ENCODE results near the gene GCNT4. TPM values are rescaled to one million over a fixed set of nuclear protein-coding genes. Genes with fewer than 3 reads are reported as not detected.

The GCNT4 gene
- total and polyA plus RNA-seq, 2 donors (not counting 3 experiments of a cell fraction or from before 2014, with no cell fraction given), result not detected

GRCh38 chr5:75048457-75048953, 3.9 kb downstream of the GCNT4 start:
- DNase-seq (ENCODE audit: low read depth, low spot score) (no peak), FAIRE-seq (no peak)
- BruUV-seq (replicated peaks), result no TSS peak
- Histone ChIP-seq H3K9me1 (replicated peaks; ENCODE audit: control insufficient read depth, extremely low read depth, insufficient read depth, low read length) (no peaks in the 10 kb centered on the region), H3K27me3 (ENCODE audit: control insufficient read depth in 2 of 2, insufficient read depth in 2 of 2, low read length in 2 of 2) (peaks cover 0 to 2% of the 10 kb centered on the region in 2 experiments), H3K4me2 (ENCODE audit: insufficient read depth, low read length) (no peak overlapping the region), H3K9me3 (replicated peaks; ENCODE audit: control insufficient read depth, insufficient read depth, low read length) (no peaks in the 10 kb centered on the region), H4K20me1 (replicated peaks; ENCODE audit: control insufficient read depth, extremely low read depth, insufficient read depth, low read length) (no peaks in the 10 kb centered on the region), H3K27ac (ENCODE audit: insufficient read depth, low read depth, low read length) (no peak overlapping the region), H3K36me3 (ENCODE audit: control insufficient read depth in 2 of 2, extremely low read depth in 1 of 2, insufficient read depth in 2 of 2, low read length in 2 of 2) (no peaks in the 10 kb centered on the region), H3K4me1 (ENCODE audit: control insufficient read depth, extremely low read depth, insufficient read depth, low read length) (peaks cover 6% of the 10 kb centered on the region), H3K4me3 (replicated peaks in 1 of 3; ENCODE audit: insufficient read depth in 1 of 3, low read depth in 1 of 3, low read length in 3 of 3) (no peak overlapping the region), H2AFZ (ENCODE audit: low read depth, low read length) (no peak overlapping the region), H3K79me2 (ENCODE audit: control insufficient read depth, insufficient read depth, low read length) (no peaks in the 10 kb centered on the region), H3K9ac (replicated peaks; ENCODE audit: extremely low read depth, insufficient read depth, low read length) (no peak overlapping the region)
- dilution Hi-C loops (cut with MboI; ENCODE audit: extremely low pct_ligation_motif_present, low sequenced_read_pairs) (no loop called here), intact Hi-C loops (cut with micrococcal nuclease) (no loop called here)
- CTCF ChIA-PET, result interaction anchor here (0.6 to 3.0 kb wide), 5 partner anchors 11 to 1207 kb away, joined by 3 to 12 read pairs (median 3); no protein-coding TSS in a partner anchor
- POLR2A ChIA-PET, result no interaction called here
- TF ChIP-seq EZH2 (IDR thresholded peaks at IDR 0.05; ENCODE audit: borderline replicate concordance, low read depth, low read length, severe bottlenecking) (no peak), MAX (IDR thresholded peaks at IDR 0.05; ENCODE audit: insufficient read depth, insufficient read length) (no peak), CTCF (IDR thresholded peaks at IDR 0.05; ENCODE audit: extremely low read depth in 1 of 2, insufficient read depth in 1 of 2, low read depth in 1 of 2, low read length in 2 of 2) (no peak), POLR2AphosphoS5 (IDR thresholded peaks at IDR 0.05; ENCODE audit: insufficient read depth, low read depth, low read length) (no peak), MYC (IDR thresholded peaks at IDR 0.05; ENCODE audit: low read depth, low read length) (no peak), FOS (IDR thresholded peaks at IDR 0.05; ENCODE audit: borderline replicate concordance, insufficient read depth, low read length) (no peak)
